ENCODE measurements around the gene JARID2.

- no peak for TF ChIP-seq POLR2AphosphoS5 (IDR thresholded peaks at IDR 0.05; ENCODE audit: borderline replicate concordance, low read depth, low read length)
- no peak for TF ChIP-seq EZH2 (IDR thresholded peaks at IDR 0.05)
Measured at GRCh38 chr6:15462717-15463525, 217.1 kb downstream of the JARID2 start.
